GM12891 (cell line): ENCODE measurements around the gene TMEM208.

ENCODE experiments used
- POLR2A ChIP-seq: IDR thresholded peaks from 2 replicates; pipeline ENCODE4 v1.6.1; 2011; ENCODE audit warnings: low read depth, low read length, control low read depth
- POLR2AphosphoS5 ChIP-seq: IDR thresholded peaks from 2 replicates; pipeline ENCODE4 v1.6.1; 2011; ENCODE audit warnings: low read depth, low read length, control low read depth

GRCh38 chr16:67211674-67212073 is 15.3 kb upstream of the TMEM208 start:
- TF ChIP-seq POLR2A, result no peak
- no peak for TF ChIP-seq POLR2AphosphoS5
